Stimulated activated CD4-positive, alpha-beta T cell treated with anti-CD3 and anti-CD28 coated beads, Interleukin-1b, Interleukin-23, amount 100 ng/mL, for 4 hours (primary cell): Measurements from ENCODE around the gene GREM1.

ENCODE experiments used
- DNase-seq, 2 donors: peaks; one replicate each; pipeline ENCODE4 v3.0.0-alpha.2; 2020; ENCODE audit warnings: low read depth in 2 of 2

GREM1 gene

DNA sequence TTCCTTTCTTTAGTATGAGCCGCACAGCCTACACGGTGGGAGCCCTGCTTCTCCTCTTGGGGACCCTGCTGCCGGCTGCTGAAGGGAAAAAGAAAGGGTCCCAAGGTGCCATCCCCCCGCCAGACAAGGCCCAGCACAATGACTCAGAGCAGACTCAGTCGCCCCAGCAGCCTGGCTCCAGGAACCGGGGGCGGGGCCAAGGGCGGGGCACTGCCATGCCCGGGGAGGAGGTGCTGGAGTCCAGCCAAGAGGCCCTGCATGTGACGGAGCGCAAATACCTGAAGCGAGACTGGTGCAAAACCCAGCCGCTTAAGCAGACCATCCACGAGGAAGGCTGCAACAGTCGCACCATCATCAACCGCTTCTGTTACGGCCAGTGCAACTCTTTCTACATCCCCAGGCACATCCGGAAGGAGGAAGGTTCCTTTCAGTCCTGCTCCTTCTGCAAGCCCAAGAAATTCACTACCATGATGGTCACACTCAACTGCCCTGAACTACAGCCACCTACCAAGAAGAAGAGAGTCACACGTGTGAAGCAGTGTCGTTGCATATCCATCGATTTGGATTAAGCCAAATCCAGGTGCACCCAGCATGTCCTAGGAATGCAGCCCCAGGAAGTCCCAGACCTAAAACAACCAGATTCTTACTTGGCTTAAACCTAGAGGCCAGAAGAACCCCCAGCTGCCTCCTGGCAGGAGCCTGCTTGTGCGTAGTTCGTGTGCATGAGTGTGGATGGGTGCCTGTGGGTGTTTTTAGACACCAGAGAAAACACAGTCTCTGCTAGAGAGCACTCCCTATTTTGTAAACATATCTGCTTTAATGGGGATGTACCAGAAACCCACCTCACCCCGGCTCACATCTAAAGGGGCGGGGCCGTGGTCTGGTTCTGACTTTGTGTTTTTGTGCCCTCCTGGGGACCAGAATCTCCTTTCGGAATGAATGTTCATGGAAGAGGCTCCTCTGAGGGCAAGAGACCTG lies 13.2 kb downstream of the GREM1 start:
- DNase-seq: no peak

DNA sequence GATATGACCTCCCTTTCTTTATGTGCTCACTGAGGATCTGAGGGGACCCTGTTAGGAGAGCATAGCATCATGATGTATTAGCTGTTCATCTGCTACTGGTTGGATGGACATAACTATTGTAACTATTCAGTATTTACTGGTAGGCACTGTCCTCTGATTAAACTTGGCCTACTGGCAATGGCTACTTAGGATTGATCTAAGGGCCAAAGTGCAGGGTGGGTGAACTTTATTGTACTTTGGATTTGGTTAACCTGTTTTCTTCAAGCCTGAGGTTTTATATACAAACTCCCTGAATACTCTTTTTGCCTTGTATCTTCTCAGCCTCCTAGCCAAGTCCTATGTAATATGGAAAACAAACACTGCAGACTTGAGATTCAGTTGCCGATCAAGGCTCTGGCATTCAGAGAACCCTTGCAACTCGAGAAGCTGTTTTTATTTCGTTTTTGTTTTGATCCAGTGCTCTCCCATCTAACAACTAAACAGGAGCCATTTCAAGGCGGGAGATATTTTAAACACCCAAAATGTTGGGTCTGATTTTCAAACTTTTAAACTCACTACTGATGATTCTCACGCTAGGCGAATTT lies 14.9 kb downstream of the GREM1 start:
- DNase-seq: no peak

DNA sequence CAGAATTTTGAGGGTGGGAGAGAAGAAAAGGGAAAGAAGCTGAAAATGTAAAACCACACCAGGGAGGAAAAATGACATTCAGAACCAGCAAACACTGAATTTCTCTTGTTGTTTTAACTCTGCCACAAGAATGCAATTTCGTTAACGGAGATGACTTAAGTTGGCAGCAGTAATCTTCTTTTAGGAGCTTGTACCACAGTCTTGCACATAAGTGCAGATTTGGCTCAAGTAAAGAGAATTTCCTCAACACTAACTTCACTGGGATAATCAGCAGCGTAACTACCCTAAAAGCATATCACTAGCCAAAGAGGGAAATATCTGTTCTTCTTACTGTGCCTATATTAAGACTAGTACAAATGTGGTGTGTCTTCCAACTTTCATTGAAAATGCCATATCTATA lies 15.5 kb downstream of the GREM1 start:
- no peak for DNase-seq

DNA sequence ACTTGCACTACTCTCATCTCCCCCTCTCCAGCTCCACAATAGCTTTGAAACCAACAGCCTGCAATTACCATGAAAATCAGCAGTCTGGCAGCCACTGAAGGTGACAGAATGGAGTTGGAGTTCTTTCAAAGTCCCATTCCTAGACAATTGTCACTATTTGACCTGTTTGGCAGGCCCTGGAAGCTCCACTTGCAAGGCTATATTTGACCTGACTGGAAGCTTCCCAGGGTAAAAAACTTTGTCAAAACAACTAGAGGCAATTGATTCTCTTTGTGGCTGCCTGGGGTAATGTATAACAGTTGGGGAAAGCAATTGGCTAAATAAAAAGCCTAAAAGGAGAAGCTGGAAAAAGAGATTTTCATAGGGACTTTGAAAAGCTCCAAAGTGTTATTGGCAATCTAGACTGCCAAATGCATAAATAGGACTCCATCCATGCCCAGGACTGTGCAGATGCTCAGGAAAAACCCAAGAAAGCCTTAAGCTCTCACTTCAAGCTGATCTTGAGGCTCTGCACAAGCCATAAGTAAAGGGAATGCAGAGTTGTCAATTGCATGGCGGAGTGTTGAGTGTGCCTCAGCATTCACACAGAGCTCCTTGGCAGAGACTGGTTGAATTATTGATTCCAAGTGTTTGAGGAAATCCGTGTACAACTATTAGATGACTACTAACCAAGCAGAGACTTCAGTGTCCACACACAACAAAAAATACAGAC lies 18.3 kb downstream of the GREM1 start:
- no peak for DNase-seq

DNA sequence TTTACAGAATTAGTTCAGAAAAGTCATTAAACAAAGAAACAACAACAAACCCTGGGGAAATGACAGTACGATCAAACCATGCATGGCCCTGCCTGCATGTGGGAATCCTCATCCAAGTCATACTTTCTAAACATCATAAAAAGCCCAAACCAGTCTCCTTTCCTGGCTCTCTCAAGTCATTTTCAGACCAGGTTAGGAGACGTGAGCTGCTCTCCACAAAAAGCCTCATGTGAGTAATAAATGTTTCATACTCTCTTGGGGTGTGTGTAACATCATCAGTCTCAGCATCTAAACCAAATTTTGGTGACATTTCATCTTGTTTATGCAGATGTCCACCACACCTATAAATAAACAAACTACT lies 18.9 kb downstream of the GREM1 start:
- no peak for DNase-seq

DNA sequence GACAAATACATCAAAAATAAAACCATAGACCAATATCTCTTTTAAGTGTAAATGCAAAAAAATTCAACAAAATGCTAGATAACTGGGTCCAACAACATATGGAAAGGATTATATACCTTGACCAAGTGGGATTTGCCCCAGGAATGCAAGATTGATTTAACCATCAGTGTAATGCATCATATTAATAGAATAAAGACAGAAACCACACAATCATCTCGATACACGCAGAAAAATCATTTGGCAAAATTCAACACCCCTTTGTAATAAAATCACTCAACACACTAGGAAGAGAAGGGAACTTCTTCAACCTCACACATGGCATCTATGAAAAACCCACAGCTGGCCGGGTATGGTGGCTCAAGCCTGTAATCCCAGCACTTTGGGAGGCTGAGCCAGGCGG lies 19.5 kb downstream of the GREM1 start:
- no peak for DNase-seq

DNA sequence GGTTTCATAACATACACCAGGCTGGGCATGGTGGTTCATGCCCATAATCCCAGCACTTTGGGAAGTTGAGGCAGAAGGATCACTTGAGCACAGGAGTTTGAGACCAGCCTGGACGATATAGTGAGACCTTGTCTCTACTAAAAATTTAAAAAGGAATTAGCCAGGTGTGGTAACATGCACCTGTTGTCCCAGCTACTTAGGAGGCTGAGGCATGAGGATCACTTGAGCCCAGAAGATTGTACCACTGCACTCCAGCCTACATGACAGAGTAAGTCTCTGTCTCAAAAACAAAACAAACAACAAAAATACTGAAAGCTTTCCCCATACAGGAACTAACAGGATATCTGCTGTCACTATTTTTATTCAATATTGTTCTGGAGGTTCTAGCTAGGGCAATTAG lies 20.9 kb downstream of the GREM1 start:
- DNase-seq: no peak

DNA sequence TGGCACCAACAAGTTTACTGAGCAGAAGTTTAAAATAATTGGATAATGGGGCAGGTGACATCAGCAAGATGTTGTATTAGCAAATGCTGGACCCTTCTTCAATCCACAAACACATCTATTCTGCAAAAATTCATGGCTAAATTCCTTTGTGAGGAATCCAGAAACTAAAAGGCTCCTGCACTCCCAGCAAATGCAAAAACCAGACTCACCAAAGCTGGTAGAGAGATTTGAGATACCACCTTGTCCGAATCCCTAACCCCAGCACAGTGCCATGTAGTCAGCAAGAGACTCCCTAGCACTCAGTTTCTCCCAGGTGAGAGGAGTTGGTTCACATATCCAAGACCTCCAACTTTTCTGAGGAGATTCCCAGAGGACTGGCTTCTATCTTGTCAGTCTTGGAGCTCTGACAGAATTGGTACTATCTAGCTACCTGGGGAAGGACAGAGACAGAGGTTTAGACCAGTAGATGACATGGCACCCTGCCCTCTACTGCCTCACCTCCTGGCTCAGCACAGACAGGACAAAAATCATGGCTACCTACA lies 21.8 kb downstream of the GREM1 start:
- DNase-seq: no peak

DNA sequence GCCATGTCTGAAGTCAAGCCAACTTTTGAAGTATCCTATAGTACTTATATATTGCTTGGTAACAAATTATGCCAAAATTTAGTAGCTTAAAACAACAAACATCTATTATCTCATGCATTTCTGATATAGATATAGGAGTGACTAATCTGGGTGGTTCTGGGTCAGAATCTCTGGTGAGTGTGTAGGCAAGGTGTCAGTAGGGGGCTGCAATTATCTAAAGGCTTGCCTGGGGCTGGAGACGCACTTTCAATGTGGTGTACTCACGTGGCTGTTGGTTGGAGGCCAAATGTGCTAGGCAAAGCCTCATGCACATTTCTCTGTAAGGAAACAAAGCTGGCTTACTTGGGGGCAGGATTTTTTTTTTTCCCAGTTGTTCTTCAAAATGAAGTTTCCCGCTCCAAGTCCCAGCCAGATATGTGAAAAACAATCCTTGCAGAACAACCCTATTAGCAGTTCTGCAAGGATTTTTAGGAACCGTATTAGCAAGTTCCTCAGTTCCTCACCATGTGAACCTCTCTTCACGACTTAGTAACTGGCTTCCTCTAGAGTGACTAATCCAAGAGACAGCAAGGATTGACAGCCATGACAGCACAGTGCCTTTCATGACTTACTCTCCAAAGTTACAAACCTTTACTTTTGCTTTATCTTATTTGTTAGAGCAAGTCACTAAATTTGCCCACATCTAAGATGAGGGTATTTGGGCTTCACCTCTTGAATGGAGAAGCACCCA lies 25.8 kb downstream of the GREM1 start:
- DNase-seq: no peak

DNA sequence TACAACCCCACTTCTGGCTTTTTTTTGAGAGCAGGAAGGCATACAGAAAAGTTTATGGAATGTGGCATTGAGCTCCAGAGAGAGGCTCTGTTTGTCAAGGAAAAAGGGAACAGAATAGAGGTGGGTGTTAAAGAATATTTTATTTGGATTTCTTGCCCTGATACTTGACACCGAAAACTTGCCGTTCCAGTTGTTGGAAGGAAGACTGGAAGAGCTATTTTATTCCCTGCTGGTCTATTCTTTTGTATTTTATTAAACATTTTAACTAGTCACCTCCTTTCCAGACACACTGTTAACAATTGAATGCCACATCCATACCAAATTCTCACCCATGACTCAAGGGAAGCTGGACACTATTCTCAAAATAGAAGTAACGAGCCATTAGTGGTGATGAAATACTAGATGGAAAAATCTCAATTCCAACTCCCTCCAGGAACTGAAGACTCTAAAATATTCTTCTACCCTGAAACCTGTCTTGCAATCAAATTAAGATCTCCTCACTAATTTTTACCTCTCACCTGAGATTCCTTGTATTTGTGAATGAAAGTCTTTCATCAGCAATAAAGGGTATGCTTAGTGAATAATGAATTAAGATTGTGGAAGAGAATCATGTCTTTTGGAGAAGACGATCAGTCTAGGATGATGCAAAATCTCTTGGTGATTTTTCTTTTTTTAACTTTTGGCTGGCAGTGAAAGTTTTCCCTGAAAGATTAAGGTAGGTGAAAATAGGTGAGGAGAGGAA lies 28.5 kb downstream of the GREM1 start:
- no peak for DNase-seq

DNA sequence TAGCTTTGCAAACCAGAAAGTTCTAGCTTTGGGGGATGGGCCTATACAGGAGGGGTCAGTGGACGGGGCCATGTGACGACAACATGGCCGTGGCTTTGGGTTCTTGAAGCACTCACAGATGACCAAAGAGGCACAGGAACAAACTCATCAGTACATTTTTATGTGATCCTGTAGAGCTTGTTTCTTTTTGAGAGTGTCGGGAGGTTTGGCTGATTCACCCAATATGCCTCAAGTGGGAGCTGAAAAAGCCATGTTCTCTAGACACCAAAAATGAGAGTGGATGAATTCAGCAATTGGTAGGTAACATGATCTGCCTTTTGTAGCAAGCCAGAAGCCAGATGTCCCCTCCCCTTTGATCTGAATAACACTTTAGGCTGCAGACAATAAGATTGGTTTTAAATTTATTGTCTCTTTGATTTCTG lies 30.1 kb downstream of the GREM1 start:
- DNase-seq: no peak

DNA sequence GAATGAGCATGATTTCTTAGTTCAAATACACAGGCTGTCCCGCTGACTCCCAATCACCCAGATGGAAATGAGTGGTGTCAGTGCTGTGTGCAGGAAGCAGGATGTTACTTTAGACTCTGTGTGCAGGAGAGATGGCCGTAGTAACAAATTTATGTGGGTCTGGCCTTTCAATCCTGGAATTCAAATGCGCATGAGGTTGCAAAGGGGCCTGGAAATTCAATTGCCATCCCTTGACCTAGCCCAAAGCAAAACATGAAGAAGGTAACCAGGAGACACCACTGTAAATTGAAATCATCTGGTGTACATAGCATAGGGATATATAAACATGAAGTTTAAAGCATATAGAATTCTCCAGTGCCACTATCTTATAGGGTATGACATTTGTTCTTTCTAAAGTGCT lies 33.2 kb downstream of the GREM1 start:
- DNase-seq: no peak

DNA sequence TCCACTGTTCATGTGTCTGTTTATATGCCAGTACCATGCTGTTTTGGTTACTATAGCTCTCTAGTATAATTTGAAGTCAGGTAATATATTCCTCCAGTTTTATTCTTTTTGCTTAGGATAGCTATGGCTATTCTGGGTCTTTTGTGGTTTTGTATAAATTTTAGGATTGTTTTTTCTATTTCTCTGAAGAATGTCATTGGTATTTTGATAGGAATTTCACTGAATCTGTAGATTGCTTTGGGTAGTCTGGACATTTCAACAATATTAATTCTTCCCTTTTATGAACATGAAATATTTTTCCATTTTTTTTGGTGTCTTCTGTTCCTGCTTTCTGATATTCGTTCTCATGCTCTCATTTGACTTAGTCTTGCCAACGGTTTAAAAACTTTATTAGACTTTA lies 39.6 kb downstream of the GREM1 start:
- no peak for DNase-seq

DNA sequence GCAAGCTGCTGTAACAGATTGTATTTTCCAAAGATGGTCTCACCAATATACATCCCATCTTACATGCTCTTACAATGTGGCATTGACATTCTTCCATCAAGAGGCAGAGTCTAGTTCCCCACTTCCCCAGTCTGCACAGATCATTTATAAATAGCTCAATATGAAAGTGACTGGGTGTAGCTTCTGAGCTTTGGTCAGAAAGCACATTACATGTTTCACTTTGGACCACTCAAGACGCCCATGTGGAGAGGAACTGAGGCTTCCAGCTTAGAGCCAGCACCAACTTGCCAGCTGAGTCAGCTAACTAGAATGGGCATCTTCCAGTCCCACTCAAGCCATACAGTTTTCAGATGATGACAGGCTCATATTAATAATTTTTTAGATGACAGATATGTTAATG lies 45.5 kb downstream of the GREM1 start:
- no peak for DNase-seq

DNA sequence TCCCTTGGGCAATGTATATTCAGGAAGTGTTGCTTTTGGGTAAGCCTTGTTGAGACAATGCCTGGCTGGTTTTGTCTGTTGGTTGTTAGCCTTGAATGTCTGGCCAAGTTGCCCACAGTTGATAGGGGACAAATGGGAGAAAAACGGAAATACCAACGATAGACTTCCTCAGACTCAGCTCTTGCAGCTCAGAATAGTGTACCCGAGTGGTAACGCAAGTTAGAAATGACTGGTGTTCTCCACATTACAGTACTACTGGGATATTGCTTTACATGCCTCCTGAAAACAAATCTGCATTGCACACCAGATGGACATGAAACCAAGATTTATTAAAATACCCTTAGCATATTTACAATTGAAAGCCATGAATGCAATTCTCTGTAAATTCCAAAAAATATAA lies 47.4 kb downstream of the GREM1 start:
- no peak for DNase-seq

DNA sequence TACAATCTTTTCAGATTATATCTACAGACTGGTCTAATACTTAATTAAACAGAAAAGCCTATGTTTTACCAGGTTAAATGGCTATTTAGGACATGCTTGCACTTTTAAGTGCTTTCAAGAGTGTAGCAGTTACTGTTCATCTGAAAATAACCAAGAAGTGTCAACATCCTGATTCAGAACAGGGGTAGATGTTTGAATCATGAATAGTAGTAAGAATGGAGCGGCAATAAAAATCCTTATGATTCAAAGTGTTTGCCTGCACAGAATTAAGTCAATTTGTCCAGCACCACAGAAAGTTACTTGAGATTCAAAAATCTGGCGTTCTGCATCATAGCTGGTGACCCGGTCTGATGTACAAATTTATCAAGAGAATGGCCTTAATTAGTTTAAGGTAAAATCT lies 48.3 kb downstream of the GREM1 start:
- no peak for DNase-seq

DNA sequence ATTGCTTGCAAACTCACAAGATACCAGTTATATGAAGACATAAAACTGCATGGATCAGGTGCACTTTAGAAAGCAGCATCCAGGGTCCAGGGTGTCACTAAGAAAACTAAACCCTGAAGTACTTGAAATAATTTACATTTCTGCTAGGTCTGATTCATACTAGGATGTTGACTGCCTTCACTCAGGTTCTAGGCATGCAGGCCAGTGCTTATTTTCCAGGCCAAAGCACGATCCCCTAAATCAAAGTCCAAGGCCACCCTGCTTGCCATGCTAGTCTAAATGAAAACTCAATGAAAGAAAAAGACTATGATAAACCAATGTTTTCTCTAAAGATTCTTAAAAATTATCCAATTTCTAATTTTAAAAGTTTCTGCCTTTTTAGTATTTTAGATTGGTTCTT lies 49.4 kb downstream of the GREM1 start:
- no peak for DNase-seq

DNA sequence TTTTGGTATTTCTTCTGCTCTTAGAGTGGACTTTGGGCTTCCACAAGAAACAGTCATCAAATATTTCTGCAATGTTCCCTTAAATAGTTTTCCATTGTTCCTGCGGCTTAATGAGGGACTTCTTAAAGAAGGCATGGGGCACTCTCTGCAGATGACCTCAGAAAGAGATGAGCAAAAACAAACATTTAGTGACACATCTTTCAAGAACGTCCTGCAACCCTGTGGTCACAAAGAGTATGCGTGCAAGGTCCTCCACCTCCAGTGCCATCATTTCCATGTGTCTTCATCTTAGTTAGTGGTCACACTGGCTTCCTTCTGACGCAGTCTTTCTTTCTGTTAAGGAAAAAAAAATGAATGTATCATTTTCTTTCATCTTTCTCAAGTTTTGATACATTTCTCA lies 56.2 kb downstream of the GREM1 start:
- no peak for DNase-seq

DNA sequence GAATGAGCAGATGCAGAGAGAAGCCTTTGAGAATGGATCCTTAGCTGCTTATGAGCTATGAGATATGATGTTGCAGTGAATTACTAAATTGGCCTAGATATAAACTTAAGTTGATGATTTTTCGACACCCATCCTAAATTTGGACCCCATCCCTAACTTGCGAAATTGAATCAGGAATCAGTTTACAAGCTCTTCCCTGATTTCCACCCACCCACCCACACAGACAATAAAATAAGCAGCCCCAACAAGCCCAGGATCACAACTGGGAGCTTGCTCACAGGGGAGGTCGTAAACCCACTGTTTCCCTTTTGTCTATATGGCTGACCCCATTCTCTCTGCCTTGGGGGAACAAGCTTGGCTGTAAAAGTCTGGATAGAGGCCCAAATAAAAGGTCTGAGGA lies 57.3 kb downstream of the GREM1 start:
- no peak for DNase-seq

DNA sequence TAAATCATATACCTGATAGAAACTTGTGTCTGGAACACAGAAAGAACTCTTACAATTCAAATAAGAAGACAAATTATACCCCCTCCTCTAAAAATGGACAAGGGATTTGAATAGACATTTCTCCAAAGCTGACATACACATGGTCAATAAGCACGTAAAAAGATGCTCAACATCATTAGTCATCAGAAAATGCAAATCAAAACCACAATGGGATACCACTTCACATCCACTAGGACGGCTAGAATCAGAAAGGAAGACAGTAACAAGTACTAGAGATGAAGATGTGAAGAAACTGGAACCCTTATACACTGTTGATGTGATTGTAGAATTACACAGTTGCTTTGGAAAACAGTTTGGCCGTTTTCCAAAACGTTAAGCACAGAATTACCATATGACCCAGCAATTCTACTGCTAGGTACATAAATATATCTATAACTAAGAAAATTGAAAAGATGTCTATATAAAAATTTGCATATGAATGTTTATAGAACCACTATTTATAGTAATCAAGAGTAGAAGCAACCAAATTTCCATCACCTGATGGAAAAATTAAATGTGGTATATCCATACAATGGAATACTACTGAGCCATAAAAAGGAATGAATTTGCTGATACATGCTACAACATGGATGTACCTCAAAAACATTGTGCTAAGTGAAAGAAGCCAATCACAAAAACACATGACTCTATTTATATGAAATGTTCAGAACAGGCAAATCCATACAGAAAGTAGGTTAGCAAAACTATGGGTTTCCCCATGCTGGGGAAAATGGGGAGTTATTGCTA lies 60.8 kb downstream of the GREM1 start:
- no peak for DNase-seq
